ENCODE measurements around the gene ANAPC10.

- TF ChIP-seq POLR2AphosphoS5 (IDR thresholded peaks at IDR 0.05; ENCODE audit: low read depth, low read length): no peak
- TF ChIP-seq POLR2A (IDR thresholded peaks at IDR 0.05; ENCODE audit: low read depth, low read length): no peak
- no peak for TF ChIP-seq POU2F2 (IDR thresholded peaks at IDR 0.05; ENCODE audit: low read depth, low read length)
Measured at GRCh38 chr4:145035494-145036136, 62.4 kb downstream of the ANAPC10 start.
